MM.1S (cell line): ENCODE results near the gene HP.

Experiments
- DNase-seq: peaks from one replicate; pipeline ENCODE4 v3.0.0-alpha.2; 2015
- H2AFZ ChIP-seq: fragments of 300-600 bp; sonication (generic); 2 replicates; pipeline ENCODE4 v1.6.0; 2016; ENCODE audit warnings: antibody characterized with exemption, low read length
- H3F3A ChIP-seq: fragments of 300-600 bp; sonication (generic); 2 replicates; pipeline ENCODE4 v1.6.1; 2016; ENCODE audit warnings: mild to moderate bottlenecking, antibody characterized with exemption, low read length, moderate library complexity, mixed read lengths; ENCODE audit not compliant: insufficient read depth
- H3K27ac ChIP-seq: fragments of 300-600 bp; sonication (generic); 2 replicates; pipeline ENCODE4 v1.5.1; 2016; ENCODE audit warnings: mild to moderate bottlenecking, low read length
- H3K27me3 ChIP-seq: fragments of 300-600 bp; sonication (generic); replicated peaks from 2 replicates; pipeline ENCODE4 v1.6.0; 2016; ENCODE audit warnings: low read length; ENCODE audit not compliant: insufficient read depth
- H3K36me3 ChIP-seq: fragments of 300-600 bp; sonication (generic); replicated peaks from 2 replicates; pipeline ENCODE4 v1.6.1; 2016; ENCODE audit warnings: mild to moderate bottlenecking, low read length, mixed read lengths; ENCODE audit not compliant: insufficient read depth
- H3K4me1 ChIP-seq: fragments of 300-600 bp; sonication (generic); 2 replicates; pipeline ENCODE4 v1.6.1; 2016; ENCODE audit warnings: low read length, mixed read lengths
- H3K4me2 ChIP-seq: fragments of 300-600 bp; sonication (generic); 2 replicates; pipeline ENCODE4 v1.6.0; 2016; ENCODE audit warnings: low read depth, low read length
- H3K4me3 ChIP-seq: fragments of 300-600 bp; sonication (generic); 2 replicates; pipeline ENCODE4 v1.5.1; 2016; ENCODE audit warnings: low read length, mixed read lengths
- H3K79me2 ChIP-seq: fragments of 300-600 bp; sonication (generic); 2 replicates; pipeline ENCODE4 v1.6.1; 2016; ENCODE audit warnings: mixed run types, low read length, mixed read lengths
- H3K9ac ChIP-seq: fragments of 300-600 bp; sonication (generic); 2 replicates; pipeline ENCODE4 v1.6.1; 2016; ENCODE audit warnings: low read length, mixed read lengths
- H3K9me2 ChIP-seq: fragments of 300-600 bp; sonication (generic); replicated peaks from 2 replicates; pipeline ENCODE4 v1.6.1; 2016; ENCODE audit warnings: mild to moderate bottlenecking, low read length, mixed read lengths; ENCODE audit not compliant: insufficient read depth
- H3K9me3 ChIP-seq: fragments of 300-600 bp; sonication (generic); replicated peaks from 2 replicates; pipeline ENCODE4 v1.6.1; 2016; ENCODE audit warnings: mild to moderate bottlenecking, low read length, mixed read lengths; ENCODE audit not compliant: insufficient read depth
- H4K20me1 ChIP-seq: fragments of 300-600 bp; sonication (generic); 2 replicates; pipeline ENCODE4 v1.6.1; 2016; ENCODE audit warnings: mild to moderate bottlenecking, low read length, moderate library complexity, mixed read lengths; ENCODE audit not compliant: insufficient read depth
- EZH2 ChIP-seq: fragments of 300-600 bp; sonication (generic); optimal IDR thresholded peaks from 2 replicates; pipeline ENCODE3; 2017; ENCODE audit warnings: low read depth, mild to moderate bottlenecking, antibody characterized with exemption, low read length, mixed read lengths
- EZH2phosphoT487 ChIP-seq: fragments of 300-600 bp; sonication (generic); IDR thresholded peaks from 2 replicates; pipeline ENCODE4 v1.6.1; 2018; ENCODE audit warnings: antibody characterized with exemption, low read length
- TF ChIP-seq, protein P1 (sequence below): fragments of 300-600 bp; sonication (generic); IDR thresholded peaks from 2 replicates; pipeline ENCODE4 v1.5.1; 2016; ENCODE audit warnings: antibody characterized with exemption, low read length, mixed read lengths

HP gene

DNA sequence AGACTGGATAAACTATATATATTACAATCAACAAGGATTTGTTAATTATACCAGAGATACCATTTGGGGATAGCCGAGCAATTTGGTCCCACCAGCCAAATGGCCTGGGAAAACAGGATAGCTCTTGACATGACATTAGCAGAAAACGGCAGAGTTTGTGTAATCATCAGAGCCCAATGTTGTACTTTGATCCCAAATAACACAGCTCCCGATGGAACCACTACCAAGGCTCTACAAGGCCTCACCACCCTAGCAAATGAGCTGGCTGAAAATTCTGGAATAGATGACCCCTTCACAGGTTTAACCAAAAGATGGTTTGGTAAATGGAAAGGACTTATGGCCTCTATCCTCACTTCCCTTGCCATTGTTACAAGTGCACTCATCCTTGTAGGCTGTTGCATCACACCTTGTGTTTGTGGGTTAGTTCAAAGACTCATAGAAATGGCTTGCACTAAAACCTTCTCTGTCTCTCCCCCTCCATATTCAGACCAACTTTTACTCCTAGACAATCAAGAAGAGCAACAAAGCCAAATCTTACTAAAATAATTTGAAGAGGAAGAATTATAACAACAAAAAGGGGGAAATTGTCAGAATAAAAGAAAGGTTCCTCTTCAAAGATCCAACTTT lies 29.6 kb downstream of the HP start:
- no peak for DNase-seq
- TF ChIP-seq EZH2phosphoT487 (no peak), EZH2 (no peak)
- TF ChIP-seq, protein P1, sequence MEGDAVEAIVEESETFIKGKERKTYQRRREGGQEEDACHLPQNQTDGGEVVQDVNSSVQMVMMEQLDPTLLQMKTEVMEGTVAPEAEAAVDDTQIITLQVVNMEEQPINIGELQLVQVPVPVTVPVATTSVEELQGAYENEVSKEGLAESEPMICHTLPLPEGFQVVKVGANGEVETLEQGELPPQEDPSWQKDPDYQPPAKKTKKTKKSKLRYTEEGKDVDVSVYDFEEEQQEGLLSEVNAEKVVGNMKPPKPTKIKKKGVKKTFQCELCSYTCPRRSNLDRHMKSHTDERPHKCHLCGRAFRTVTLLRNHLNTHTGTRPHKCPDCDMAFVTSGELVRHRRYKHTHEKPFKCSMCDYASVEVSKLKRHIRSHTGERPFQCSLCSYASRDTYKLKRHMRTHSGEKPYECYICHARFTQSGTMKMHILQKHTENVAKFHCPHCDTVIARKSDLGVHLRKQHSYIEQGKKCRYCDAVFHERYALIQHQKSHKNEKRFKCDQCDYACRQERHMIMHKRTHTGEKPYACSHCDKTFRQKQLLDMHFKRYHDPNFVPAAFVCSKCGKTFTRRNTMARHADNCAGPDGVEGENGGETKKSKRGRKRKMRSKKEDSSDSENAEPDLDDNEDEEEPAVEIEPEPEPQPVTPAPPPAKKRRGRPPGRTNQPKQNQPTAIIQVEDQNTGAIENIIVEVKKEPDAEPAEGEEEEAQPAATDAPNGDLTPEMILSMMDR, result no peak
- no peaks in the 10 kb centered on the region for H3K4me1 ChIP-seq
- H3K9me3 ChIP-seq, result no peaks in the 10 kb centered on the region
- no peaks in the 10 kb centered on the region for H3K27me3 ChIP-seq
- H3K36me3 ChIP-seq, result peaks cover 5% of the 10 kb centered on the region
- no peaks in the 10 kb centered on the region for H3F3A ChIP-seq
- no peaks in the 10 kb centered on the region for H3K79me2 ChIP-seq
- no peak overlapping the region for H3K27ac ChIP-seq
- no peaks in the 10 kb centered on the region for H4K20me1 ChIP-seq
- no peak overlapping the region for H3K4me3 ChIP-seq
- H3K4me2 ChIP-seq, result no peak overlapping the region
- no peaks in the 10 kb centered on the region for H3K9me2 ChIP-seq
- no peak overlapping the region for H3K9ac ChIP-seq
- no peak overlapping the region for H2AFZ ChIP-seq

DNA sequence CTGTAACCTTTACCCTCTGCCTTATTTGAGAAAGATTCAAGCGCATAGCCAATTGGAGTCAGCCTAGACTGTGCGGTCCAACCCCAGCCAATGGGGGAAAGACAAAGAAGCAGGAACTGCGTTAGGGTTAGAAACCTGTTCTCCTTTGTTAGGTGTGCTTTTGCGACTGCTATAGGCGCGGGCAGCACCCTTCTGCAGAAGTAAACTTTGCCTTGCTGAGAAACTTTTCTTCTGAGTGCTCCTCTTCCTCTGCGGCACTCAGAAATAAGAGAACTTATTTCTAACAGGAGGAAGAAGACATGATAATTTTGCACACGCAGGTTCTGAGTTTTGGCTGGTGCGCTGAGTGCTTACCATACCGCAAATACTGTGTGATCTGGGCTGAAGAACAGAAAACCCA lies 30.1 kb downstream of the HP start:
- Histone ChIP-seq H3K79me2 (0 out of 2 replicates have a peak, but pooled peaks cover under 1% of the 10 kb centered on the region), H3K36me3 (peaks cover 6% of the 10 kb centered on the region), H4K20me1 (no peaks in the 10 kb centered on the region), H3K27ac (no peak overlapping the region), H3K9ac (no peak overlapping the region), H2AFZ (no peak overlapping the region), H3K9me3 (no peaks in the 10 kb centered on the region), H3K4me2 (no peak overlapping the region), H3K4me1 (no peaks in the 10 kb centered on the region), H3F3A (no peaks in the 10 kb centered on the region), H3K9me2 (no peaks in the 10 kb centered on the region), H3K27me3 (no peaks in the 10 kb centered on the region), H3K4me3 (no peak overlapping the region)
- no peak for TF ChIP-seq EZH2
- no peak for TF ChIP-seq EZH2phosphoT487
- no peak for DNase-seq

DNA sequence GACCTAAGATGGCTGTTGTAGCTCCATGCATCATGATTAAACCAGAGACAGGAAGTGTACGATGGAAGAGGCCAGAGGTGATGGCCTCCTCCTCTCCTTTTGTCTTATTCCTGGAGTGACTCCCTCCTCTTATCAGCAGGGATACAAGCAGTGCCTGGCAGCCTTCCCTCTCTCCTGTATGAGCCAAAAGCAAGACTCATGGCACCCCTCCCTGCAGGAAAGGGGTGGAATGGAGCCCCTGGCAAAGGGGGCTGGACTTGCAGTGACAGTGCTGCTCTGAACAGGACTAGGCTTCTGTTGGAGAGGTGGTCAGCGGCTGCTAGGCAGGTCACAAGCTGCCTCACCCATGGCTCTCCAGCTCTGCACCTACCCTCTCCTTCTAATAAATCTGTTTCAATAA lies 30.7 kb downstream of the HP start:
- Histone ChIP-seq H3K9me2 (no peaks in the 10 kb centered on the region), H3K36me3 (peaks cover 8% of the 10 kb centered on the region), H4K20me1 (no peaks in the 10 kb centered on the region), H3K27ac (no peak overlapping the region), H3F3A (no peaks in the 10 kb centered on the region), H3K4me3 (no peak overlapping the region), H2AFZ (no peak overlapping the region), H3K4me1 (no peaks in the 10 kb centered on the region), H3K9ac (no peak overlapping the region), H3K4me2 (no peak overlapping the region), H3K9me3 (no peaks in the 10 kb centered on the region), H3K79me2 (peaks cover 6% of the 10 kb centered on the region), H3K27me3 (no peaks in the 10 kb centered on the region)
- no peak for TF ChIP-seq EZH2
- TF ChIP-seq, protein P1, result no peak
- no peak for TF ChIP-seq EZH2phosphoT487
- DNase-seq, result no peak

DNA sequence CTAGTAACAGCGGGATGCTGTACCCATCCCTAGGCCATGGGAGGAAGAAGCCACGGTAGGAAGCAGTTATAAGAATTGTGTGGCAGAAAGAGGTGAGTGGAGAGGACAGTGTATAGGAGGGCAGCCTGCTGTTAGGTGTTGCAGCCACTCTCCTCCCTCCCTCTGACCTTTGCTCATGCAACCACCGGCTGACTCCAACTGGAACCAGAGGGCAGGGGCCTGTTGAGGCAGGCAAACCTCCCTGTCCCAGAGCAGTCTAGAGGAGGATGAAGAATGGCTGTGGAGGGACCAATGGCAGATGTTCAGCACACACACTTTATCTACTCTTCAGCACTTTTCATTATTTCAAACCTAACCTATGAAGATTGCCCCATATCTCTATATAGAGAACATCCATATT lies 36.9 kb downstream of the HP start:
- no peaks in the 10 kb centered on the region for H3K27me3 ChIP-seq
- DNase-seq, result no peak
- H2AFZ ChIP-seq, result no peak overlapping the region
- H4K20me1 ChIP-seq, result no peaks in the 10 kb centered on the region
- peak overlapping the region; percentile 9; the same call in 1 of the 2 replicates for H3K4me2 ChIP-seq
- H3K36me3 ChIP-seq, result peaks cover 5% of the 10 kb centered on the region
- no peak overlapping the region for H3K27ac ChIP-seq
- H3K79me2 ChIP-seq, result peaks cover 64% of the 10 kb centered on the region
- TF ChIP-seq EZH2 (no peak), EZH2phosphoT487 (no peak)
- TF ChIP-seq, protein P1, result no peak
- no peaks in the 10 kb centered on the region for H3K9me3 ChIP-seq
- no peak overlapping the region for H3K9ac ChIP-seq
- H3K4me3 ChIP-seq, result no peak overlapping the region
- peaks cover 13% of the 10 kb centered on the region for H3K4me1 ChIP-seq
- H3F3A ChIP-seq, result peaks cover 4% of the 10 kb centered on the region
- H3K9me2 ChIP-seq, result no peaks in the 10 kb centered on the region
